SU-DHL-6 (cell line): Measurements from ENCODE around the gene ZSWIM7.

Source experiments
- CTCF ChIP-seq: fragments of 200-600 bp; sonication (generic); IDR thresholded peaks from one replicate; pipeline ENCODE4 v1.5.1; 2017; ENCODE audit warnings: antibody characterized with exemption, mild to moderate bottlenecking, low read length, moderate library complexity; ENCODE audit not compliant: insufficient read depth, poor library complexity, severe bottlenecking
- EZH2phosphoT487 ChIP-seq: fragments of 200-600 bp; sonication (generic), shearing (Covaris generic); conservative IDR thresholded peaks from 2 replicates; pipeline ENCODE4 v1.6.1; 2018; ENCODE audit warnings: mild to moderate bottlenecking, antibody characterized with exemption, low read length, moderate library complexity, mixed read lengths

GRCh38 chr17:15942207-15942833 is 57.2 kb downstream of the ZSWIM7 start:
- TF ChIP-seq CTCF (no peak), EZH2phosphoT487 (no peak)
